Measurements from ENCODE around the gene ADCY6. TPM values are rescaled to one million over a fixed set of nuclear protein-coding genes. Genes with fewer than 3 reads are reported as not detected.

ADCY6 gene
- total and polyA plus RNA-seq, 5 donors = 51.4 to 125 (median 93.2) TPM

Small RNA genes within 50 kb of the gene (microRNA-seq; reads per million reads assigned to microRNA genes)
- 0 reads per million in 2 donors for gene MIR4701

Other genes starting within 250 kb of the ADCY6 start
- not detected for gene LALBA, start 219.0 kb downstream of the ADCY6 start, total RNA-seq
- gene LALBA, start 219.0 kb downstream of the ADCY6 start, polyA plus RNA-seq = not detected
- gene KANSL2, start 106.9 kb downstream of the ADCY6 start, total RNA-seq = 10 to 100 TPM; 22.1 to 25.4 (median 23.8) TPM
- gene KANSL2, start 106.9 kb downstream of the ADCY6 start, polyA plus RNA-seq = 21.4 TPM
- 10 to 100 TPM; 18.8 to 23.7 (median 21.9) TPM for gene CCNT1, start 72.4 kb downstream of the ADCY6 start, total RNA-seq
- 3.9 TPM for gene CCNT1, start 72.4 kb downstream of the ADCY6 start, polyA plus RNA-seq
- 1 to 10 TPM; 6.1 to 7.6 (median 7.1) TPM for gene CACNB3, start 29.4 kb upstream of the ADCY6 start, total RNA-seq
- 3.5 TPM for gene CACNB3, start 29.4 kb upstream of the ADCY6 start, polyA plus RNA-seq
- gene DDX23, start 63.1 kb upstream of the ADCY6 start, total RNA-seq = 10 to 100 TPM; 31.4 to 38.9 (median 35.1) TPM
- 21.3 TPM for gene DDX23, start 63.1 kb upstream of the ADCY6 start, polyA plus RNA-seq
- gene RND1, start 76.8 kb upstream of the ADCY6 start, total RNA-seq = under 1 TPM; 0.41 to 0.96 (median 0.71) TPM
- gene RND1, start 76.8 kb upstream of the ADCY6 start, polyA plus RNA-seq = 2.6 TPM
- 10 to 100 TPM in 3 of 4 donors, 1 to 10 TPM in 1; 3.9 to 14.8 (median 12.3) TPM for gene FKBP11, start 136.4 kb upstream of the ADCY6 start, total RNA-seq
- 7.6 TPM for gene FKBP11, start 136.4 kb upstream of the ADCY6 start, polyA plus RNA-seq
- gene ARF3, start 168.4 kb upstream of the ADCY6 start, total RNA-seq = 10 to 100 TPM; 75.6 to 94.8 (median 80.6) TPM
- 65.0 TPM for gene ARF3, start 168.4 kb upstream of the ADCY6 start, polyA plus RNA-seq
- 1 to 10 TPM in 1 of 4 donors, under 1 TPM in 3; 0.57 to 1.7 (median 0.73) TPM for gene WNT10B, start 182.6 kb upstream of the ADCY6 start, total RNA-seq
- gene WNT10B, start 182.6 kb upstream of the ADCY6 start, polyA plus RNA-seq = 0.66 TPM
- gene WNT1, start 189.2 kb upstream of the ADCY6 start, total RNA-seq = not detected
- gene WNT1, start 189.2 kb upstream of the ADCY6 start, polyA plus RNA-seq = not detected
- 1 to 10 TPM in 2 of 4 donors, under 1 TPM in 2; 0.42 to 2.8 (median 1.1) TPM for gene DDN, start 210.3 kb upstream of the ADCY6 start, total RNA-seq
- gene DDN, start 210.3 kb upstream of the ADCY6 start, polyA plus RNA-seq = 1.6 TPM
- 10 to 100 TPM; 65.7 to 88.9 (median 80.7) TPM for gene PRKAG1, start 229.7 kb upstream of the ADCY6 start, total RNA-seq
- 72.4 TPM for gene PRKAG1, start 229.7 kb upstream of the ADCY6 start, polyA plus RNA-seq